ENCODE results near the gene MCCD1.
"Not testable (repeated sequence)": the region's sequence is repeated elsewhere in the genome, so short reads cannot be mapped to it uniquely, and the experiment has no call there.

The MCCD1 gene, protein sequence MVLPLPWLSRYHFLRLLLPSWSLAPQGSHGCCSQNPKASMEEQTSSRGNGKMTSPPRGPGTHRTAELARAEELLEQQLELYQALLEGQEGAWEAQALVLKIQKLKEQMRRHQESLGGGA

GRCh38 chr6:31528821-31529328, at the start of gene MCCD1:
MCCD1 (plus strand) TSS chr6:31528962; CDS start chr6:31529015, 53 bp downstream.
- DNase-seq (ENCODE audit: low read depth in 2 of 2, low spot score in 1 of 2), result no peak

DNA sequence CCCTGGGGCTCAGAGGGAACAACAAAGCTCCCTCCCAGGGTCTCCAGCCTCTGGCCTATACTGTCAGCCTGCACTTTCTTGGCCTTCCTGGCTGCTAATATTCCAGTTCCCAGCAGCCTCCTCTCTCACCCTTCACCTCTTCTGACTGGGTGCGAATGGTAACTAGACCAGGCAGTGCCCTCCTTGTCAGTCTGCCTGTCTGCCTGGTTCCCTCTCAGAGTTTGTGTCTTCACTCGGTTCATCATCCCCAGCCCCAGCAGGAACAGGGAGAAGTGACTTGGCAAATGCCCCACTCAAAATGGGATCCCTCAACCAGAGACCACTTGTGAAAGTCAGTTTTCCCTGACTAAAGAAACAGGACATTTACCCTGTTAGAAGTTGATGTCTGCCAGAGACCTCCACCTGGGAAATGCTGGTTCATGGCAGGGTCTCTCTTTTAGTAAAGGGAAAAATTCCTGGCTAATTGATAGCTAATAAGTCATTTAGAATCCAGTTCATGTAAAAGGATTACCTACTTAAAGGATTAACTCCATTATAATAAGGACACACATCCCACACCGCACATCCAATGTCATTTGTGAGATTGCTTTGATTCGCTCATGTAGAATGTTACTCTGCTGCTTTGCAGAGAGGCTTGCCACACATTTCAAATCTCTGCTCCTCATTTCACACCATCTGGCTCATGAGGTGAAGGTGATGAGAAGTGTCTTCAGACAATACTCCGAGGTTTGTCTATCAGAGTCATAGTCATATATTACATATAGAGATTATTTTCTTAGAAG, 49.4 kb upstream of the MCCD1 start:
- DNase-seq (ENCODE audit: low read depth in 2 of 2, low spot score in 1 of 2), result no peak

- DNase-seq (ENCODE audit: low read depth in 2 of 2, low spot score in 1 of 2), result no peak
These were observed 48.7 kb upstream of the MCCD1 start for GRCh38 chr6:31479933-31480535.

- no peak for DNase-seq (ENCODE audit: low read depth in 2 of 2, low spot score in 1 of 2)
These were observed 48.2 kb upstream of the MCCD1 start for GRCh38 chr6:31480574-31480973.

DNA sequence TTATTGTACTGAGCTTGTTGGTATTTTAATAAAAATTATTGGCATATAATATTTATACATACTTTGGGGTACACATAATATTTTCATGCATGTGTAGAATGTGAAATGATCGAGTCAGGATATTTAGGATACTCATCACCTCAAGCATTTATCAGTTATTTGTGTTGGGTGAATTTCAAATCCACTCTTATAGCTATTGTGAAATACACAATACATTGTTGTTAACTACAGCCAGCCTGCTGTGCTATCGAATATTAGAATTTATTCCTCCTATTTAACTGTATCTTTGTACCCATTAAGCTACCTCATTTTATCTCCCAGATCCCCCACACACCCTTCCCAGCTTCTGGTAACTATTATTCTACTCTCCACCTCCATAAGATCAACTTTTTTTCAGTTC, 45.4 kb upstream of the MCCD1 start:
- no peak for DNase-seq (ENCODE audit: low read depth in 2 of 2, low spot score in 1 of 2)

DNA sequence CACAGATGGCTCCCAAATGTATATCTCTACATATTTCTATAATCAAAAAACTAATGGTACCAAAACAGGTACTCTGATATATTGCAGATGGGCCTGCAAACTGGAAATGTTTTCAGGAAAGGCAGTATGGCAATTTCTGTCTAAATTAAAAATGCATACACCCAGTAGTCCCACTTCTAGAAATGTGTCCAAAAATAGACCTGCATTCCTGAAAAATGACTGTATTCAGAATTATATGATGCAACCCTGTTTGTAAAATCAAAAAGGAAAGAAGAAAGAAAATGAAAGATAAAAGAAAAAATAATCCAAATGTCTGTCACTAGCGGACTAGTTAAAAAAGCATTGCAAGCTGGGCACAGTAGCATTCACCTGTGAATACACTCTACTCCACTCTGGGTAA, 43.7 kb upstream of the MCCD1 start:
- DNase-seq (ENCODE audit: low read depth in 2 of 2, low spot score in 1 of 2), result no peak

DNA sequence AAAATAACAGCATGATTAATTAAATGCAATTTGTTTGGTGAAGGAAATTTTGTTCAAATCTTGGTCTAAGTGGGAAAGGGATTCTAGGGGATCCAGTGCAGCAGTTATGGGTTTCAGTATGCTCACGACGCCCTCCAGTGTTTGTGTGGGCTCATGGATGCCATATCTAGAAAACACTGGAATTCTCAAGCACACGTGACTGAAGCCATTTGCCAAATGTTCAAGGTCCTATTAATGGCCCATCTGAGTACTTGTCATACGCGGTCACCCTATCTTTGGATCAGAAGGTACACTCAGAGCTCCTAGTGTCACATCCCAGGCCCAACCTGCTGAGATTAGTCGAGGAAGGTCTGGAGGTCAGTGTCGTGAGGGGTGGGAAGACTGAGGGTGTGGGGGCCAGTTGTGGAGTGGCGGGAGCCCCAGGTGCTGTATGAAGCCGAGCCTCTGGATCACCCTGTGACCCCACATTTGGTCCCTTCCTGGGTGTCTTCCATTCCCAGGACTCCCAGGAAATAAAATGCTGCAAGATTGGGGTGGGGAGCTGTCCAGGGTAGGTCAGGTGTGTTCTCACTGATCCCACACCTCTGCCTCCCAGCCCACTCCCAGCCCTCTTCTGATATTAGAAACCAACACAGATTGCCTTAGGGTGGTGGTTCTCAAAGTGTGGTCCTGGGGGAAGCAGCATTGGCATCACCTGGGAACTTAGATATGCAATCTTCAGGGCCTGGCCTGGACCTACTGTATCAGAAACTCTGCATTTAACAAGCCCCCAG, 42.5 kb upstream of the MCCD1 start:
- DNase-seq (ENCODE audit: low read depth in 2 of 2, low spot score in 1 of 2), result not testable (repeated sequence)

- not testable (repeated sequence) for DNase-seq (ENCODE audit: low read depth in 2 of 2, low spot score in 1 of 2)
These were observed 41.1 kb upstream of the MCCD1 start for GRCh38 chr6:31487674-31488073.

- DNase-seq (ENCODE audit: low read depth in 2 of 2, low spot score in 1 of 2), result no peak
These were observed 39.7 kb upstream of the MCCD1 start for GRCh38 chr6:31489086-31489485.

DNA sequence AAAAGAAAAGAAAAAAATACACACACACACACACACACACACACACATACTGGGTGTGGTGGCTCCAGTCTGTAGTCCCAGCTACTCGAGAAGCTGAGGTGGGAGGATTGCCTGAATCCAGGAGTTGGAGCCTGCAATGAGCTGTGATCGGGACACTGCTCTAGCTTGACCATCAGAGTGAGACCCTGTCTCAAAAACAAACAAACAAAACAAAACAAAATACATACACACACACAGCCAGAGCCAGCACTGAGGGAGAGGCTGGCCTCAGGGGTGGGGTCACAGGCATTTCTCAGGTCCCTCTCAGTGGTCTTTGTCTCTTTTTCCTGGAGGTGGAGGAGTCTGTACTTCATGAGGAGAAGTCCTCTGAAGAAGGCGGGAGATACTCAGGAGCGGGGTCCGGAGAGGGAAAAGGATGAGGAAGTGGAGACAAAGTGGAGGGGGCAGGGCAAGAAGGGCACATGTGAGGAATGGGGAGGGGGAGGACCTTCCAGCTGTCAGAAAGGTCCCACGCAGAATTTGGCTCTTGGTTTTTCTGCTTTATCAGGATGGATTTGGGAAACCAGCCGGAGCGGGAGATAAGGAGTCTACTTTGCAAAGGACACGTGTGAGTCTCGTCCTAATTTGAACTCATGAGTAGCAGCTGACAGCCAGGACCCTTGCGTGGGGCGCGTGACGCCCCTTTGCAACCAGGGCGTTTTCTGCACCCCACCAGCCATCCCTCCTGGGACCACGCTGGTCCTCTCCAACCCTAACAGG, 38.5 kb upstream of the MCCD1 start:
- no peak for DNase-seq (ENCODE audit: low read depth in 2 of 2, low spot score in 1 of 2)

DNA sequence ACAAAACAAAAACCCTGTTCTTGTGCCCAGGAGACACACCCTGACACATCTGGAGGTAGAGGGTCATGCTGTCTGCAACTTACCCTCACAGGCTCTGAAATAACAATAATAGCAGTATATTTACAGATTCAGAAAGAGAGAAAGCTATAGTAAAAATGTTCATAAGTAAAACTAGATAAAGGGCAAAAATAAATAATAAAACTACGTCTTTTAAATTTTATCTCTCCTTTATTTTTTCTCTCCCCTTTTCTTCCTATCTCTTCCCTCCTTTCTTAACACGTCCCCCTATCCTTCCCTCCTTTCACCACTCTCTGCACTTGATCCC, 35.2 kb upstream of the MCCD1 start:
- not testable (repeated sequence) for DNase-seq (ENCODE audit: low read depth in 2 of 2, low spot score in 1 of 2)

- peak; percentile 43 to 54 for DNase-seq (ENCODE audit: low read depth in 2 of 2, low spot score in 1 of 2)
These were observed 34.7 kb upstream of the MCCD1 start for GRCh38 chr6:31493875-31494694.

DNA sequence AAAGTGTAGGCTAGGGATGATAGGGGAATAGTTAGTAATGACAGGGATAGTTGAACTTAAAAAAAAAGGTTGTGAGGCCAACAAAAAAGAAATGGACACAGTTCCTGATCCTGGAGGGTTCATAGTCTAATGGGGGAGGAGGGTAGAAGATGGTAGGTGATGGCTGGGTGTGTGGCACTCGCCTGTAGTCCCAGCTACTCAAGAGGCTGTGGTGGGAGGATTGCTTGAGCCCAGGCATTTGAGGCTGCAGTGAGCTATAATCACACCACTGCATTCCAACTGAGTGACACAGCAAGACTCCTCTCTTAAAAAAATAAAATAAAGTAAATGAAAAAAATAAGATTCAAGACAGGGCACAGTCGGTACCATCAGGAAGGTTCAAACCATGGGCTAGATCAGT, 33.2 kb upstream of the MCCD1 start:
- DNase-seq (ENCODE audit: low read depth in 2 of 2, low spot score in 1 of 2), result no peak

- not testable (repeated sequence) for DNase-seq (ENCODE audit: low read depth in 2 of 2, low spot score in 1 of 2)
These were observed 31.9 kb upstream of the MCCD1 start for GRCh38 chr6:31496826-31497225.

GRCh38 chr6:31497531-31498476, 31.0 kb upstream of the MCCD1 start, which contains the start of gene MICB:
MICB (plus strand) TSS chr6:31498145; CDS start chr6:31498194, 49 bp downstream.
- peak; percentile 69 to 77 for DNase-seq (ENCODE audit: low read depth in 2 of 2, low spot score in 1 of 2)

DNA sequence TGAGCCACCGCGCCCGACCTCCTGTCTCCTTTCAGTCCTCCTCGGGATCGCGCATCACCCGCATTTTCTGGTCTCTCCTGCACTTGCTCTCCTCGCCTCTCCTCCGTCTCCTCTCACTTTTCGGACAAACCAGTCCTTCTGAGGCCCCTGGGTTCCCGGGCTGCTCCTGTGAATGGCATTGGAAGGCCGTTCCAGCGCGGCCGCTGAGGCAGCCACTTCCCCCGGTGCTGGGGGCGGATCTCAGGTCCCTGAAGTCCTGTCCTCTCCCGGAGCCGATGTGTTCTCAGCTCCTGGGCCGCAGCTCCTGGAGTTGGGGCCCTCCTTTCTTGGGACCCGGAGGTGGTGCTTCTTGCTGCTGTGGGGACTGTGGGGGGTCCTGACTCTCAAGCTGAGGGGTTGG, 30.0 kb upstream of the MCCD1 start:
- no peak for DNase-seq (ENCODE audit: low read depth in 2 of 2, low spot score in 1 of 2)

GRCh38 chr6:31499648-31500047, 29.1 kb upstream of the MCCD1 start:
- DNase-seq (ENCODE audit: low read depth in 2 of 2, low spot score in 1 of 2), result not testable (repeated sequence)

DNA sequence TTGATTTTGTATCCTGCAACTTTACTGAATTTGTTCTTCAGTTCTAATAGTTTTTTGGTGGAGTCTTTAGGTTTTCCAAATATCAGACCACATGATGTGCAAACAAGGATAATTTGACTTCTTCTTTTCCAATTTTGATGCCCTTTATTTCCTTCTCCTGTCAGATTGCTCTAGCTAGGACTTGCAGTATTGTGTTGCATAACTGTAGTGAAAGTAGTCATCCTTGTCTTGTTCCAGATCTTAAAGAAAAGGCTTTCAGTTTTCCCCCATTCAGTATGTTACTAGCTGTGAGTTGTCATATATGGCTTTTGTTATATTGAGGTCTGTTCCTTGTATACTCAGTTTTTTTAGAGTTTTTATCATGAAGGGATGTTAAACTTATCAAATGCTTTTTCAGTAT, 26.2 kb upstream of the MCCD1 start:
- no peak for DNase-seq (ENCODE audit: low read depth in 2 of 2, low spot score in 1 of 2)

DNA sequence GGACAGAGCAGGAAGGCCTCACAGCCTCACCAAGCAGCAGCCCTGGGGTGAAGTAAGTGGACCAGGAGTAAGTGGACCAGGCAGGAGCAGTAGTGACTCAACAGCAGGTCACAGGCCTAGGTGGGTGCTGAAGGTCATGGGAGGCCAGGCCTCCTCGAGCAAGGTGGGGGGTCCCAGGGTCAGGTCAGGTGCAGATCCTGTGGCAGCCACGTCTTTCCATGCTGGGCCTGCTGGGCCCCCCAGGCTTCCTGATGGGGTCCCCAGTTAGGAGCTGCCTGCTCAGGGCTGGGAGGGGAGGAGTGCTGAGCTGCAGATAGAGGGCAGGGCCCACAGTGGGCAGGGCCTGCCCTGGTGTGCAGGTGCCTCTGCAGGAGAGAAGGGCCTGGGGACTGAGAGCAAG, 19.7 kb upstream of the MCCD1 start:
- DNase-seq (ENCODE audit: low read depth in 2 of 2, low spot score in 1 of 2), result not testable (repeated sequence)

All from stimulated activated CD8-positive, alpha-beta memory T cell treated with anti-CD3 and anti-CD28 coated beads, Interleukin-4, amount 100 ng/mL, for 4 hours (primary cell).